B cell (primary cell): Measurements from ENCODE around the gene COL2A1. TPM values are rescaled to one million over a fixed set of nuclear protein-coding genes. Genes with fewer than 3 reads are reported as not detected.

Experiments used
- ATAC-seq: fragments of 200-7000 bp; cut with Tn5 transposase; one replicate; pipeline ENCODE4 v1.10.0; 2021; ENCODE audit warnings: low read depth, mild to moderate bottlenecking, moderate number of reproducible peaks, moderate library complexity
- CTCF ChIA-PET: fragments of 350-600 bp; sonication (Branson Sonifier 250); formaldehyde crosslinking; loops from one replicate; lab custom pipeline; 2021; ENCODE audit warnings: antibody characterized with exemption, inconsistent platforms; lab: Charles Lee
- POLR2A ChIA-PET: fragments of 350-600 bp; sonication (Branson Sonifier 250); formaldehyde crosslinking; loops from one replicate; lab custom pipeline; 2021; ENCODE audit warnings: antibody characterized with exemption; lab: Charles Lee
- DNase-seq: peaks from one replicate; pipeline ENCODE4 v3.0.0; 2013
- H2AFZ ChIP-seq: 2 replicates; pipeline ENCODE4 v1.6.1; 2012; ENCODE audit warnings: mild to moderate bottlenecking, low read depth, low read length; ENCODE audit not compliant: insufficient read depth, poor library complexity, severe bottlenecking
- H3K27ac ChIP-seq, 2 donors: 1 replicate in 1 of 2; 2 replicates in 1 of 2; pipeline ENCODE4 v1.5.1; 2012 to 2013; ENCODE audit warnings: low read length in 2 of 2, mild to moderate bottlenecking in 2 of 2, moderate library complexity in 1 of 2
- H3K27me3 ChIP-seq, 4 experiments: fragments of 200-600 bp in 1 of 4; sonication (generic) in 1 of 4; replicated peaks in 1 of 4; 1 replicate in 2 of 4; 2 replicates in 2 of 4; pipeline versions ENCODE4 v1.6.1 to v1.7.0; 2013 to 2016; ENCODE audit warnings: low read length in 3 of 4, mild to moderate bottlenecking in 2 of 4, mixed read lengths in 1 of 4, moderate library complexity in 1 of 4; ENCODE audit not compliant: insufficient read depth in 4 of 4, control insufficient read depth in 3 of 4; ENCODE audit errors: control extremely low read depth in 1 of 4
- H3K36me3 ChIP-seq, 2 experiments: replicated peaks in 1 of 2; 1 replicate in 1 of 2; 2 replicates in 1 of 2; pipeline versions ENCODE4 v1.6.1 to v1.7.1; 2013; ENCODE audit warnings: low read length in 1 of 2; ENCODE audit not compliant: insufficient read depth in 2 of 2, control insufficient read depth in 1 of 2; ENCODE audit errors: control extremely low read depth in 1 of 2, extremely low read depth in 1 of 2
- H3K4me1 ChIP-seq, 2 donors: fragments of 200-600 bp in 1 of 2; sonication (generic) in 1 of 2; 1 replicate in 1 of 2; 2 replicates in 1 of 2; pipeline versions ENCODE4 v1.5.1 to v1.6.1; 2013 to 2017; ENCODE audit warnings: low read length in 2 of 2; ENCODE audit not compliant: control insufficient read depth in 2 of 2, insufficient read depth in 2 of 2
- H3K4me2 ChIP-seq: replicated peaks from 2 replicates; pipeline ENCODE3; 2012; ENCODE audit warnings: mild to moderate bottlenecking, low read depth, low read length; ENCODE audit not compliant: poor library complexity, severe bottlenecking
- H3K4me3 ChIP-seq, 5 experiments: fragments of 200-600 bp in 1 of 5; sonication (generic) in 1 of 5; 1 replicate in 3 of 5; 2 replicates in 2 of 5; pipeline versions ENCODE4 v1.5.1 to v1.7.0; 2011 to 2016; ENCODE audit warnings: low read length in 4 of 5, mild to moderate bottlenecking in 4 of 5, low read depth in 2 of 5, control low read depth in 1 of 5, moderate library complexity in 1 of 5; ENCODE audit not compliant: insufficient read depth in 1 of 5; ENCODE audit errors: control extremely low read depth in 1 of 5, extremely low read depth in 1 of 5
- H3K79me2 ChIP-seq: fragments of 200-600 bp; sonication (generic); one replicate; pipeline ENCODE4 v1.6.0; 2016; ENCODE audit warnings: low read length; ENCODE audit not compliant: control insufficient read depth, insufficient read depth
- H3K9ac ChIP-seq: fragments of 200-600 bp; sonication (generic); 2 replicates; pipeline ENCODE4 v1.6.1; 2017; ENCODE audit warnings: mild to moderate bottlenecking, low read length, moderate library complexity
- H3K9me3 ChIP-seq, 3 donors: one replicate each; pipeline versions ENCODE4 v1.6.1 to v1.7.1; 2013; ENCODE audit warnings: low read length in 2 of 3; ENCODE audit not compliant: control insufficient read depth in 2 of 3, insufficient read depth in 1 of 3; ENCODE audit errors: control extremely low read depth in 1 of 3
- H4K20me1 ChIP-seq: 2 replicates; pipeline ENCODE4 v1.6.0; 2012; ENCODE audit warnings: mild to moderate bottlenecking, low read length; ENCODE audit not compliant: insufficient read depth, control insufficient read depth, poor library complexity, severe bottlenecking
- H3K27ac Mint-ChIP-seq: one replicate; pipeline ENCODE4 v1.8.0; 2021; ENCODE audit warnings: mixed read lengths
- H3K27me3 Mint-ChIP-seq: one replicate; pipeline ENCODE4 v1.8.0; 2021; ENCODE audit warnings: mixed read lengths
- H3K4me1 Mint-ChIP-seq: one replicate; pipeline ENCODE4 v1.8.0; 2021; ENCODE audit warnings: mixed read lengths
- H3K4me3 Mint-ChIP-seq: one replicate; pipeline ENCODE4 v1.8.0; 2021; ENCODE audit warnings: mixed read lengths
- H3K9me3 Mint-ChIP-seq: one replicate; pipeline ENCODE4 v1.8.0; 2022; ENCODE audit warnings: mixed read lengths; ENCODE audit not compliant: insufficient read depth
- CTCF ChIP-seq: fragments of 200-600 bp; IDR thresholded peaks from one replicate; pipeline ENCODE4 v1.8.0; 2022; ENCODE audit warnings: antibody characterized with exemption, mild to moderate bottlenecking
- EZH2 ChIP-seq: IDR thresholded peaks from 2 replicates; pipeline ENCODE4 v1.6.1; 2012; ENCODE audit warnings: borderline replicate concordance, low read depth, mild to moderate bottlenecking, moderate library complexity, low read length; ENCODE audit not compliant: insufficient read depth, poor library complexity, severe bottlenecking
- WGBS: methylation state at CpG from one replicate; pipeline ENCODE4 v1.1.5; 2013; ENCODE audit warnings: missing lambda C conversion rate; ENCODE audit not compliant: insufficient coverage; 5-methylcytosine and 5-hydroxymethylcytosine counted together
- intact Hi-C: fragments of 100-400 bp; cut with micrococcal nuclease; formaldehyde crosslinking; loops from one replicate; pipeline ENCODE4 v1.10.0; 2022
- polyA plus RNA-seq: library from polyadenylated mRNA; depleted of rRNA; stranded (reverse); fragments of >200 nt; gene quantifications from 2 replicates; pipeline ENCODE4 v1.2.3, GENCODE V29; 2012
- total RNA-seq, 2 donors: library from RNA; stranded (reverse); fragments of 120-200 nt in 1 of 2; gene quantifications; 1 replicate in 1 of 2; 2 replicates in 1 of 2; pipeline versions ENCODE4 v1.2.3 to v1.2.4, GENCODE V29; 2013 to 2022

COL2A1 gene
- total and polyA plus RNA-seq, 2 donors (not counting 1 experiment from before 2014, with no cell fraction given): not detected

- Histone ChIP-seq H3K9ac (no peak overlapping the region), H3K4me1 (peaks cover 26 to 37% of the 10 kb centered on the region in 2 donors), H3K79me2 (no peaks in the 10 kb centered on the region), H3K4me3 (no peak overlapping the region), H2AFZ (no peak overlapping the region), H4K20me1 (no peaks in the 10 kb centered on the region), H3K4me2 (no peak overlapping the region), H3K27ac (no peak overlapping the region), H3K36me3 (no peaks in the 10 kb centered on the region), H3K9me3 (peaks cover 0 to 3% (median 0%) of the 10 kb centered on the region in 3 donors), H3K27me3 (peaks cover 0 to 11% (median 3%) of the 10 kb centered on the region in 4 experiments)
- Mint-ChIP-seq H3K4me3 (no peak overlapping the region), H3K27ac (no peak overlapping the region), H3K4me1 (peaks cover 33% of the 10 kb centered on the region), H3K9me3 (no peaks in the 10 kb centered on the region), H3K27me3 (peaks cover 4% of the 10 kb centered on the region)
- TF ChIP-seq EZH2: no peak
- no peak for TF ChIP-seq CTCF
- CTCF ChIA-PET: no interaction called here
- no peak for ATAC-seq
- intact Hi-C loops: no loop called here
- 77% methylated on average over 5 of the region's 8 CpGs for WGBS
- POLR2A ChIA-PET: no interaction called here
- DNase-seq: no peak
These were observed 18.0 kb downstream of the COL2A1 start for GRCh38 chr12:47986291-47986660.

GRCh38 chr12:47985596-47986290 is 18.5 kb downstream of the COL2A1 start:
- Histone ChIP-seq H2AFZ (no peak overlapping the region), H3K4me2 (no peak overlapping the region), H3K27ac (no peak overlapping the region), H4K20me1 (no peaks in the 10 kb centered on the region), H3K9ac (no peak overlapping the region), H3K79me2 (no peaks in the 10 kb centered on the region), H3K4me3 (no peak overlapping the region), H3K36me3 (no peaks in the 10 kb centered on the region), H3K27me3 (peaks cover 0 to 11% (median 3%) of the 10 kb centered on the region in 4 experiments), H3K4me1 (peaks cover 20 to 32% of the 10 kb centered on the region in 2 donors), H3K9me3 (peaks cover 0 to 3% (median 0%) of the 10 kb centered on the region in 3 donors)
- Mint-ChIP-seq H3K4me3 (no peak overlapping the region), H3K27me3 (peaks cover 4% of the 10 kb centered on the region), H3K4me1 (peaks cover 28% of the 10 kb centered on the region), H3K27ac (no peak overlapping the region), H3K9me3 (no peaks in the 10 kb centered on the region)
- 97% methylated on average over 9 of the region's 16 CpGs for WGBS
- POLR2A ChIA-PET: no interaction called here
- ATAC-seq (no peak), DNase-seq (no peak)
- CTCF ChIA-PET: no interaction called here
- intact Hi-C loops: no loop called here
- no peak for TF ChIP-seq CTCF
- no peak for TF ChIP-seq EZH2
